ENCODE measurements around the gene P2RX1. TPM values are rescaled to one million over a fixed set of nuclear protein-coding genes. Genes with fewer than 3 reads are reported as not detected.

P2RX1 gene
- total and polyA plus RNA-seq, 2 donors (not counting 1 experiment from before 2014, with no cell fraction given): 25.7 to 84.7 TPM

DNA sequence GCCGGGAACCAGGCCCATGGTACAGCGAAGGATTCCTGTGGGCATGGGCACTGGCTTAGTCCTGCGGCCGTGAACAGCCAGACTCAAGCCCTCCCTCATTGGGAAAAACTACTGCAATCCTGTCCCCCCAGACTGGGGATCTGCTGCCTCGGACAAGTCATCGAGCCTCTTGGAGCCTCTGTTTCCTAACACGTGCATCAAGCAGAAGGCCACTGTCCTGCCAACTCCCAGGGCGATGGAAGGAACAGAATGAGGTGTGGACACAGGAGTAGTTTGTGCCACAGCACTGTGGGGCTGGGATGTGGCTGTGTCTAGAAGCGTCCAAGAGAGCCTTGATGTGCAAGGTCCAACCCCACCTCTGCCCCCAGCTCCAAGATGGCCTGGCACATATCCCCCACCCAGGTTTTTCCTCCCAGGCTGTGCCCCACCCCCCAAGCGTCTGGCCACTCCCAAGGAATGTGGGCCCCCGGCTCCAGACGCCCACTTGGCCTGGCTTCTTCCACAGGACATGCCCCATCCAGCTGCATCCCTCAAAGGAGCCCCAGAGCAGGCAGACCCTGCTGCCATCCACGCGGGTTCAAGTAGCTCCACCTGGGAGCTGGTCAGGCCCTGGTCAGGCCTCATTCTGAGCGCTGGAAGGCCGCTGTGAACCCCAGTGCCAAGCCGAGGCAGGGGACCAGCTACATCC is 26.8 kb downstream of the P2RX1 start:
- no peak overlapping the region for H3K27ac ChIP-seq (ENCODE audit: low read length in 2 of 2)
- ATAC-seq (ENCODE audit: low read depth) (no peak), DNase-seq (no peak)
- TF ChIP-seq, protein P1, sequence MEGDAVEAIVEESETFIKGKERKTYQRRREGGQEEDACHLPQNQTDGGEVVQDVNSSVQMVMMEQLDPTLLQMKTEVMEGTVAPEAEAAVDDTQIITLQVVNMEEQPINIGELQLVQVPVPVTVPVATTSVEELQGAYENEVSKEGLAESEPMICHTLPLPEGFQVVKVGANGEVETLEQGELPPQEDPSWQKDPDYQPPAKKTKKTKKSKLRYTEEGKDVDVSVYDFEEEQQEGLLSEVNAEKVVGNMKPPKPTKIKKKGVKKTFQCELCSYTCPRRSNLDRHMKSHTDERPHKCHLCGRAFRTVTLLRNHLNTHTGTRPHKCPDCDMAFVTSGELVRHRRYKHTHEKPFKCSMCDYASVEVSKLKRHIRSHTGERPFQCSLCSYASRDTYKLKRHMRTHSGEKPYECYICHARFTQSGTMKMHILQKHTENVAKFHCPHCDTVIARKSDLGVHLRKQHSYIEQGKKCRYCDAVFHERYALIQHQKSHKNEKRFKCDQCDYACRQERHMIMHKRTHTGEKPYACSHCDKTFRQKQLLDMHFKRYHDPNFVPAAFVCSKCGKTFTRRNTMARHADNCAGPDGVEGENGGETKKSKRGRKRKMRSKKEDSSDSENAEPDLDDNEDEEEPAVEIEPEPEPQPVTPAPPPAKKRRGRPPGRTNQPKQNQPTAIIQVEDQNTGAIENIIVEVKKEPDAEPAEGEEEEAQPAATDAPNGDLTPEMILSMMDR (IDR thresholded peaks at IDR 0.05): no peak
- no peak for TF ChIP-seq EZH2 (IDR thresholded peaks at IDR 0.05; ENCODE audit: borderline replicate concordance, insufficient read depth, low read depth, low read length, poor library complexity, severe bottlenecking)
- Mint-ChIP-seq H3K9me3 (ENCODE audit: insufficient read depth) (no peaks in the 10 kb centered on the region), H3K27ac (no peak overlapping the region), H3K4me3 (peak overlapping the region; percentile 93), H3K4me1 (peaks cover 52% of the 10 kb centered on the region), H3K27me3 (no peaks in the 10 kb centered on the region)
- no peak overlapping the region for H3K9ac ChIP-seq (ENCODE audit: low read length)
- H2AFZ ChIP-seq (ENCODE audit: insufficient read depth, low read depth, low read length, poor library complexity, severe bottlenecking): no peak overlapping the region
- H3K4me3 ChIP-seq (ENCODE audit: control extremely low read depth in 1 of 5, extremely low read depth in 1 of 5, insufficient read depth in 1 of 5, low read depth in 2 of 5, low read length in 4 of 5): no peak overlapping the region
- 96% methylated on average over 15 of the region's 17 CpGs for WGBS (ENCODE audit: insufficient coverage)
- no peaks in the 10 kb centered on the region for H3K27me3 ChIP-seq (replicated peaks in 1 of 4; ENCODE audit: control extremely low read depth in 1 of 4, control insufficient read depth in 3 of 4, insufficient read depth in 4 of 4, low read length in 3 of 4)
- intact Hi-C loops (cut with micrococcal nuclease): no loop called here
- H4K20me1 ChIP-seq (ENCODE audit: control insufficient read depth, insufficient read depth, low read length, poor library complexity, severe bottlenecking): no peaks in the 10 kb centered on the region
- H3K4me1 ChIP-seq (ENCODE audit: control insufficient read depth in 2 of 2, insufficient read depth in 2 of 2, low read length in 2 of 2): peaks cover 39 to 56% of the 10 kb centered on the region in 2 donors
- H3K79me2 ChIP-seq (ENCODE audit: control insufficient read depth, insufficient read depth, low read length): peaks cover 15% of the 10 kb centered on the region
- no peaks in the 10 kb centered on the region for H3K9me3 ChIP-seq (ENCODE audit: control extremely low read depth in 1 of 3, control insufficient read depth in 2 of 3, insufficient read depth in 1 of 3, low read length in 2 of 3)
- CTCF ChIA-PET: interaction anchor here (0.8 to 2.6 kb wide), 4 partner anchors 12 to 152 kb away, joined by 3 to 11 read pairs (median 3); no protein-coding TSS in a partner anchor
- H3K36me3 ChIP-seq (replicated peaks in 1 of 2; ENCODE audit: control extremely low read depth in 1 of 2, control insufficient read depth in 1 of 2, extremely low read depth in 1 of 2, insufficient read depth in 2 of 2, low read length in 1 of 2): peaks cover 0 to 6% of the 10 kb centered on the region in 2 experiments
- POLR2A ChIA-PET: interaction anchor here (1.2 to 2.1 kb wide), 4 partner anchors 15 to 24 kb away, joined by 4 to 12 read pairs (median 4); no protein-coding TSS in a partner anchor
- no peak overlapping the region for H3K4me2 ChIP-seq (replicated peaks; ENCODE audit: low read depth, low read length, poor library complexity, severe bottlenecking)
